ENCODE measurements around the gene SEMA7A.

Gene SEMA7A

DNA sequence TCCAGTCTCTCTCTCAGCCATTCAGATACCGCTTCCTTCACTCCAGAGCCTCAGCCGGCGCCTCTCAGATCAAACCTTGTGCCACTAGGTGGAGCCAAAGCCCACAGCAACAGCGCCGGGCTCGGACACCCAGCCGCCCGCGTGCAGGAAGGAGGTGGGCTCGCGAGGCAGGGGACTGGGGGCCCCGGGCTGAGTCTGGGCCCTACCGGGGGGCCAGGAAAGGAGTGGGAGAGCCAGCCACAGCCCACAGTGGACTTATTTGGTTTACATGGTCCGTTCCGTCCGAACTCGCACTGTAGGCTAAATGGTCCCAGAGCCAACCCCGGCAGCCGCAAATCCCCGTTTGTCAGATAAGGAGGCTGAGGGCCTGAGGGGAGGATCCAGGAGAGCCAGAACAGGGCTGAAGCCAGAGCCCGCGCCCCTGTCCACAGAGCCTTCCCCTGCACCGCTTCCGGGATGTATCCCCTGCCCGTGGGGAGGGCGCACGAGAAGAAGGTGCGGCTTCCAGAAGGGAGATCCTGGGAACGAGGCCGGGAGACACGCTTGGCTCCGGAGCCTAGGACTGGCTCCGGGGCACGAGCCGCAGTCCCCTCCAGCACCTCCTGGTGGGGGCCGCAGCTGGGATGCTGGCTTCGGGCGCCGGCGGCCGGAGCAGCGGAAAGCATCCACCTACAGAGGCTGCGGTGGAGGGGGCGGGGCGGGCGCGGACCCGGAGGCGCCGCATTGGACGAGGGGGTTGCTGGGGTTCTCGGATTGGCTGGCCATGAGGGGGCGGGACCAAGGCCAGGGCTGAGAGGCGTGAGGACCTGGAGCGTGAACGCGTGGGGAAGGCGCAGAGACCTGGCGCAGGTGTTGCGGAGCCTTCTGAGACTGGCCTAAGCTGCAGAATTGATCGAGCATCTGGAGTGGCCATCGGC, 59.8 kb downstream of the SEMA7A start:
- H3K4me1 ChIP-seq (ENCODE audit: control insufficient read depth, insufficient read depth, low read length), result peaks cover 8% of the 10 kb centered on the region
- H3K27ac ChIP-seq (ENCODE audit: low read depth, low read length), result peak overlapping the region; percentile 36
- no peaks in the 10 kb centered on the region for H3K36me3 ChIP-seq (ENCODE audit: control insufficient read depth, insufficient read depth, low read length)
- H3K27me3 ChIP-seq (ENCODE audit: control insufficient read depth, insufficient read depth, low read length), result peaks cover 5% of the 10 kb centered on the region; the same call in 1 of the 2 replicates
- H3K9ac ChIP-seq (ENCODE audit: low read depth, low read length), result no peak overlapping the region
- peak overlapping the region; percentile 80 for H3K4me3 ChIP-seq (ENCODE audit: low read depth, low read length)
- H3K9me3 ChIP-seq (ENCODE audit: control insufficient read depth, insufficient read depth, low read length), result no peaks in the 10 kb centered on the region

DNA sequence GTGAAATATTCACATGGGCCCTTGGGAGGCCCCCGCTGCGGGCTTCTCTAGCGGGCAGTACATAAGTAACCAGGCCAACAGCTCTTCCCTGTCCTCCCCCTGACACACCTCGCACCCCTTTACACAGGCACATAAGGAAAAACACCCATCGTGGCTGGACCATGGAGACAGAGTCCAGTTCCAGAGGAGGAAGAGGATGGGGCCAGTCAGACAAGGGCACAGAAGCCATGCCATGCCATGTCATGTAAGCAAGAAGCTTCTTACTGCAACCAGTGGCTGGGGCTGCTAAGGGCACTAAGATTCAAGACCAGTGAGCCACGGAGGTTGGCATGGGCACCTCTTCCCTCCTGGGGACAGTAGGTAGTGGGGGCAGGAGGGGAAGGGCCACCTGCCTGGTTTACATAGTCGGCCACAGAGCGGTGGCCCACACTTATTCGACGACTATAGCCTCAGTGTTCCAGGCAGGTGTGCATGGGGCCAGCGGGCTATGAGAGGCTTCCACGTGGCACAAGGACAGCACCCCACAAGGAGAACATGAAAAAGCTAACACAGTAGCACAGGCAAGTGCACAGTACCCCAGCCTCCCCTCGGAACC, 60.6 kb downstream of the SEMA7A start:
- peaks cover 8% of the 10 kb centered on the region for H3K4me1 ChIP-seq (ENCODE audit: control insufficient read depth, insufficient read depth, low read length)
- H3K27me3 ChIP-seq (ENCODE audit: control insufficient read depth, insufficient read depth, low read length), result peaks cover 5% of the 10 kb centered on the region; the same call in 1 of the 2 replicates
- H3K27ac ChIP-seq (ENCODE audit: low read depth, low read length), result no peak overlapping the region
- no peak overlapping the region for H3K9ac ChIP-seq (ENCODE audit: low read depth, low read length)
- no peaks in the 10 kb centered on the region for H3K9me3 ChIP-seq (ENCODE audit: control insufficient read depth, insufficient read depth, low read length)
- H3K4me3 ChIP-seq (ENCODE audit: low read depth, low read length), result no peak overlapping the region; the same call in 1 of the 2 replicates
- H3K36me3 ChIP-seq (ENCODE audit: control insufficient read depth, insufficient read depth, low read length), result no peaks in the 10 kb centered on the region

DNA sequence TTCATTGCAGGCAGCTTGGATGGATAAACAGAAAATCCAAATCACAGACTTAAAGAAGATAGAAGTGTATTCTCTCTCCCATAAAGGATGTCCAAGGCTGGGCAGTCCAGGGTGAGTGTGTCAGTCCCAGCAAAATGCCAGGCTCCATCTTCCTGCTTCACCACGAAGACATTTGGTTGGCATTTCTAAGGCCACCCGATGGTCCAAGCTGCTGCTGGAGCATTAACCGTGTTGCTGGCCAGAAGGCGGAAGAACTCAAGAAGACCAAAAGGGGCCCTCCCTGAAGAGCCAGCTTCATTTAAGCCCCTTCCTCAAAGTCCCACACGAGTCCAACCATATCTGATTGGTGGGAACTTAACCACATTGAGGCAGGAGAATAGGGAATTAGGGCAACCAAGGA, 63.3 kb downstream of the SEMA7A start:
- Histone ChIP-seq H3K36me3 (ENCODE audit: control insufficient read depth, insufficient read depth, low read length) (no peaks in the 10 kb centered on the region), H3K4me3 (ENCODE audit: low read depth, low read length) (no peak overlapping the region), H3K9me3 (ENCODE audit: control insufficient read depth, insufficient read depth, low read length) (no peaks in the 10 kb centered on the region), H3K4me1 (ENCODE audit: control insufficient read depth, insufficient read depth, low read length) (peaks cover 9% of the 10 kb centered on the region), H3K27me3 (ENCODE audit: control insufficient read depth, insufficient read depth, low read length) (peaks cover 17% of the 10 kb centered on the region), H3K27ac (ENCODE audit: low read depth, low read length) (no peak overlapping the region), H3K9ac (ENCODE audit: low read depth, low read length) (no peak overlapping the region)

DNA sequence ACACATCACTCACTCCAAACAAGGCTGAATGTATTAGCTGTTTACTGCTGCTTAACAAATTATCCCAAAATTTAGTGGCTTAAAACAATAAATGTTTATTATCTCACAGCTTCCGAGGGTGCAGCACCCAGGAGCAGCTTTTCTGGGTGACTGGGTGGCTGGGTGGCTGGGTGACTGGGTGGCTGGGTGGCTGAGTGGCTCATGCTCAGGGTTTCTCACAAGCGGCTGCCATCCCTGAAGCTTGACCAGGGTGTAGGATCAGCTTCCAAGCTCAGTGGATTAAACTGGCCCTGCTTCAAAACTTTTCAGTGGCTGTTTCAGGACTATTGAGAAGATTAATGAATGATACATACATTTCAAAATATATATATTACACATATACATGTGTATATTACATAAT, 64.0 kb downstream of the SEMA7A start:
- Histone ChIP-seq H3K9me3 (ENCODE audit: control insufficient read depth, insufficient read depth, low read length) (no peaks in the 10 kb centered on the region), H3K36me3 (ENCODE audit: control insufficient read depth, insufficient read depth, low read length) (no peaks in the 10 kb centered on the region), H3K27ac (ENCODE audit: low read depth, low read length) (no peak overlapping the region), H3K9ac (ENCODE audit: low read depth, low read length) (no peak overlapping the region), H3K27me3 (ENCODE audit: control insufficient read depth, insufficient read depth, low read length) (peaks cover 20% of the 10 kb centered on the region), H3K4me1 (ENCODE audit: control insufficient read depth, insufficient read depth, low read length) (peaks cover 12% of the 10 kb centered on the region), H3K4me3 (ENCODE audit: low read depth, low read length) (no peak overlapping the region)

DNA sequence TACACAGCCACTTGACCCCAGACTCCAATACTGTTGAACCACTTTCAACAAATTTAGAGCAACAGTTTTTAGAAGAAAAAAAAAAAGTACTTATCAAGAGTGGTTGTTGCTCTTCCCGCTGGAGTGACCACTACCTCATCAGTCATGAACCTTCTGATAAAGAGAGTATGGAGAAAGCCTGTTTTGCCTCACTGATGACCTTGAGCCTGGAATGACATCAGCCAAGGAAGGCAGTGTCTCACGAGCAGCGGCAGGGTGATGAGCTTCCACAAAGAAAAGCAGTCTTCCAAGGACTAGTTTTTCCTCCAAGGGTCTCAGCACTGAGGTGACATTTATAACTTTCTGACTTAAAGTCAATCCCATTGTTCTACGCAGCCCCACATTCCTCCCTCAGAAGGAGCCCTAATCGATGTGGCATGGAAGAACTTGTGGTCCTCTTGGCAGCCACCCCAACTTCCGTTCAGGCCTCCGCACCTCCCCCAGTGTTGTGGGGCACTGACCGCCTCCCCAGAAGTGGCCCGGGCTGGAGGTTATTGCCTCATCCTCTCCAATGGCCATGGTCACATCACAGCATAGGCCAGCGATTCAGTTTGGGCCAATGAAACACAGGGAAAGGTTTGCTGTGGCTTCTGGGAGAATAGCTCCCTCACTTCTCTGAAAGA, 64.5 kb downstream of the SEMA7A start:
- Histone ChIP-seq H3K27ac (ENCODE audit: low read depth, low read length) (no peak overlapping the region), H3K27me3 (ENCODE audit: control insufficient read depth, insufficient read depth, low read length) (peaks cover 23% of the 10 kb centered on the region), H3K36me3 (ENCODE audit: control insufficient read depth, insufficient read depth, low read length) (no peaks in the 10 kb centered on the region), H3K4me3 (ENCODE audit: low read depth, low read length) (no peak overlapping the region), H3K9ac (ENCODE audit: low read depth, low read length) (no peak overlapping the region), H3K4me1 (ENCODE audit: control insufficient read depth, insufficient read depth, low read length) (peaks cover 13% of the 10 kb centered on the region), H3K9me3 (ENCODE audit: control insufficient read depth, insufficient read depth, low read length) (no peaks in the 10 kb centered on the region)

DNA sequence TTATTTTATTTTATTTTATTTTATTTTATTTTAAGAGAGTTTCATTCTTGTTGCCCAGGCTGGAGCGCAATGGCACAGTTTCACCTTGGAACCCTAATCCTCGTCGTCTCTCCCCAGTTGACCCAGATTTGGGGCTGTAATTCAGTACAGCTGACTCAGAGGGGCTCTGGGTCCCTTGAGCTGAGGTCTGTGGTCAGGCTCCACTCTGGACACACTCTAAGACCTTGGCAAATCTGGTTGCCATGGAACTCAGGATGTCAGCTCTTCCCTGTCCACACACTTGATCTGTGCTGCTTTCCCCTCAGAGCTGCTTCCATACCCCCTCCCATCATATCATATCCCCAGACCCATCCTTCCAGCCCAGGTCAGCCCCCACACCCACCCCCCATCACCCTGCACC, 65.6 kb downstream of the SEMA7A start:
- Histone ChIP-seq H3K9ac (ENCODE audit: low read depth, low read length) (no peak overlapping the region), H3K27me3 (ENCODE audit: control insufficient read depth, insufficient read depth, low read length) (peaks cover 25% of the 10 kb centered on the region), H3K27ac (ENCODE audit: low read depth, low read length) (no peak overlapping the region), H3K36me3 (ENCODE audit: control insufficient read depth, insufficient read depth, low read length) (no peaks in the 10 kb centered on the region), H3K4me3 (ENCODE audit: low read depth, low read length) (no peak overlapping the region), H3K9me3 (ENCODE audit: control insufficient read depth, insufficient read depth, low read length) (no peaks in the 10 kb centered on the region), H3K4me1 (ENCODE audit: control insufficient read depth, insufficient read depth, low read length) (peaks cover 14% of the 10 kb centered on the region)

DNA sequence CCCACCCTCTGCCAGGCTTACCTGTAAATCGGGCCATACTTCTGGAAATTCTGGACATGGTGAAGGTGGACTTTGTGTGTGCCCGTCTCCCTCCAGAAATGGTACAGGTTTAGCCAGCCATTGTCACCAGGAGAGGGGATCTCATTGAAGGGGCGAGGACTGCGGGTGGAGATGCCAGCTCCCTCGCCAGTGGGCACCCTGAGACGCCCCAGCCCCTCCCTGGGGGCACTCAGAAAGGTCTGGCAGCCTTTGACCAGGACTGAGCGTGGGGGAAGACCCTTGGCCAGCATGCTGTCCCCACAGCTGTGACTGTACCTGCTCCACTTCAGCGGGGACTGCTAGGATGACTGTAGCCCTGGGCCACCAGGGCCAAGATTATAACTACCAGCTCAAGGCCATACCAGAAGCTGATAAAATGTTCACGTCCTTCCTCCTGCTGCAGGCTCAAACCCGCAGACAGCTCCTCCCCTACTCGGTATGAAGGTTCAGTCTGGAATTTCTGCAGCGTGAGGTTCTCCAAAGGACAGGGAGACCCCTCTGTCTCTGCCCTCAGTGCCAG, 66.4 kb downstream of the SEMA7A start, which contains the start of gene CYP11A1:
Gene CYP11A1 (minus strand): TSS at position 351 of the 559 bp plus-strand sequence. CDS start 61 bp downstream, at position 290.
- no peak within 1 kb of the TSS for H3K27ac ChIP-seq (ENCODE audit: low read depth, low read length)
- H3K9me3 ChIP-seq (ENCODE audit: control insufficient read depth, insufficient read depth, low read length), result no peaks in the 10 kb centered on the region
- H3K36me3 ChIP-seq (ENCODE audit: control insufficient read depth, insufficient read depth, low read length), result no peaks in the 10 kb centered on the region
- peaks cover 14% of the 10 kb centered on the region for H3K4me1 ChIP-seq (ENCODE audit: control insufficient read depth, insufficient read depth, low read length)
- no peak within 1 kb of the TSS for H3K9ac ChIP-seq (ENCODE audit: low read depth, low read length)
- H3K4me3 ChIP-seq (ENCODE audit: low read depth, low read length), result no peak within 1 kb of the TSS
- H3K27me3 ChIP-seq (ENCODE audit: control insufficient read depth, insufficient read depth, low read length), result peaks cover 25% of the 10 kb centered on the region

DNA sequence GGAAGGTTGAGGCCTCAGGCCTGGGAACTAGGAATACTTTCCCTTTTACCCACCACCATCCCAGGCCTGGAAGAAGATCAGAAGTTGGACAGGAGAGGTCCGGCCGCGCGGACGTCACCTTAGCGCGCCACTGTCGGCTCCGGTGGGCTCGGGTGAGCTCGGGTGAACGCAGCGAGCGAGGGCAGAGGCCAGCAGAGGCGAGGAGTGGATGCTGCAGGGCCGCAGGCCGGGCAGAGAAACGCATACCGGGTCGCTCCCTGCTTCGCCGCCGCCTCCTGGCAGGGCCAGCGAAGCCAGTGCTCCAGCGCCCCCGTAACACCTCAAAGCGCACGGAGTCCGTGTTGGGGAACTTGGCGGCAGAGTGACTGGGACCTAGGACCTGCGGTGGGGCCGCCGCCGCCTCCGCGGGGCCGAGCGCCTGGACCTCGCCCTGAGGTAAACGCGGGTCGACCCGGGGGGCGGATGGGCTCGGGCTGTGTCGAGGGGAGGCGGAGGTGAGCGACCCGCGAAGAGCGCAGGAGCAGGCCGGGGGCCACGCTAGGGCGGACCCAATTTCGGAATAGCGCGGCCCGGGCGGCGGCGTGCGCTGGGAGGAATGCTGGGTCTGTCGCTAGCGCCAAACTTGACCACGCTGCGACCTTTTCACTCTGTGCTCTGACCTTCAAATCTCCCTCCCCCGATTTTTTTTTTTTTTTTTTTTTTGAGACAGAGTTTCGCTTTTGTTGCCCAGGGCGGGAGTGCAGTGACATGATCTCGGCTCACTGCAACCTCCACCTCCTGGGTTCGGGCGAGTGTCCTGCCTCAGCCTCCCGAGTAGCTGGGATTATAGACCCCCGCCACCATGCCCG, 67.9 kb downstream of the SEMA7A start:
- H3K27ac ChIP-seq (ENCODE audit: low read depth, low read length), result peak overlapping the region; percentile 60
- peaks cover 25% of the 10 kb centered on the region for H3K27me3 ChIP-seq (ENCODE audit: control insufficient read depth, insufficient read depth, low read length)
- H3K9ac ChIP-seq (ENCODE audit: low read depth, low read length), result peak overlapping the region; percentile 71
- H3K36me3 ChIP-seq (ENCODE audit: control insufficient read depth, insufficient read depth, low read length), result no peaks in the 10 kb centered on the region
- H3K4me3 ChIP-seq (ENCODE audit: low read depth, low read length), result peak overlapping the region; percentile 67
- H3K4me1 ChIP-seq (ENCODE audit: control insufficient read depth, insufficient read depth, low read length), result peaks cover 14% of the 10 kb centered on the region
- H3K9me3 ChIP-seq (ENCODE audit: control insufficient read depth, insufficient read depth, low read length), result no peaks in the 10 kb centered on the region

DNA sequence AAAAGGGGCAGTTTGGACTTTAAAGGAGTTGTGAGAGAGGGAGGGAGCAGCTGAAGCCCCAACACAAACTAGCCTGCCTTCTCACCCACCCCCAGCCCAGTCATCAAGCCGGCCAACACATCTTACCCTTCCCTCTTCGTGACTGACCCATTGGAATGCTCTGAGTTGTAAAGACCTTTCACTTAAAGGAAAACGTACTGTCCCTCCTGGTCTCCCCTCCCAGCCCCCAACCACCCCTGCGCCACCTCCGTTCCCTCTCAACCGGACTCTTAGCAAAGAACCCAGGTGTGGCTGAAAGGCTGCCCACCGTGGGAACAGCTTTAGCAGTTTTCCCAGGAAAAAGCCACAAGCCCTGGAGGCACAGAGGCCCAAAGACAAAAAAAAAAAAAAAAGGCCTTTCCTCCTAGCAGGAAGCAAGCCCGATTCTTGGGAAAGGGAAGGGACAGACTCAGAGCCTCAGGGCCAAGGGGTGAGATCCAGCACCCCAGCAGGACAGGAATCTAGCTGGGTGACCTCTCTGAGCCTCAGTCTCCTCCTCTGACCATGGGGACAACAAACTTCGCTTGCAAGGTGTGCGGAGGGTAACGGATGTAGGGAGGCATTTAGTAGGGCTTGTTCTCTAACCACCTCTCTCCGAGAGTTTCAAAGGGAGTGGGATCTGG, 68.7 kb downstream of the SEMA7A start:
- no peaks in the 10 kb centered on the region for H3K9me3 ChIP-seq (ENCODE audit: control insufficient read depth, insufficient read depth, low read length)
- peaks cover 15% of the 10 kb centered on the region for H3K4me1 ChIP-seq (ENCODE audit: control insufficient read depth, insufficient read depth, low read length)
- H3K36me3 ChIP-seq (ENCODE audit: control insufficient read depth, insufficient read depth, low read length), result no peaks in the 10 kb centered on the region
- peak overlapping the region; percentile 67 for H3K4me3 ChIP-seq (ENCODE audit: low read depth, low read length)
- peak overlapping the region; percentile 71; the same call in 1 of the 2 replicates for H3K9ac ChIP-seq (ENCODE audit: low read depth, low read length)
- H3K27ac ChIP-seq (ENCODE audit: low read depth, low read length), result peak overlapping the region; percentile 60
- peaks cover 25% of the 10 kb centered on the region for H3K27me3 ChIP-seq (ENCODE audit: control insufficient read depth, insufficient read depth, low read length)

DNA sequence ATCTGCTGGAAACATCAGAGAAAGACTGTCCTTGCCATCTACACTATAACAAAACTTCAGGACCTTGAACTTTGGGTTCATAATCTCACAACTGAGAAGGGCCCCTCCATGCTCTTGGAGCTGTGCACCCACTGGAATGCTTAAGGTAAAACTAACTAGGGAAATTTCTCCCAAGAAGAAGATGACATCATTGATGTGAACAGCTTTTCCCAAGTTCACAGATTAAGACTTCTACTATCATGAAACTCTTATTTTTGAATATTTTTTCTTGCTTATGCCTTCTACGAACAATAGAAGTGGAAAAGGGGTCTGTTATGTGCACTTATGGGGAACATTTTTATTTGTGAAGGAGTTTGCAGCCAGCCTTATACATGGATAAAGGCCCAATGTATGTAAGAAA, 71.3 kb downstream of the SEMA7A start:
- H3K4me3 ChIP-seq (ENCODE audit: low read depth, low read length), result no peak overlapping the region
- H3K27me3 ChIP-seq (ENCODE audit: control insufficient read depth, insufficient read depth, low read length), result peaks cover 25% of the 10 kb centered on the region
- H3K36me3 ChIP-seq (ENCODE audit: control insufficient read depth, insufficient read depth, low read length), result no peaks in the 10 kb centered on the region
- H3K9me3 ChIP-seq (ENCODE audit: control insufficient read depth, insufficient read depth, low read length), result no peaks in the 10 kb centered on the region
- peaks cover 32% of the 10 kb centered on the region for H3K4me1 ChIP-seq (ENCODE audit: control insufficient read depth, insufficient read depth, low read length)
- no peak overlapping the region for H3K27ac ChIP-seq (ENCODE audit: low read depth, low read length)
- H3K9ac ChIP-seq (ENCODE audit: low read depth, low read length), result no peak overlapping the region

All from HUES48 (cell line).